Activated CD4-positive, alpha-beta T cell treated with anti-CD3 and anti-CD28 coated beads, Interleukin-2, amount 50 U/mL, for 1 hour (primary cell): ENCODE measurements around the gene TBX4.
"Not testable (repeated sequence)": the region's sequence is repeated elsewhere in the genome, so short reads cannot be mapped to it uniquely, and the experiment has no call there.

Experiments used
- DNase-seq: peaks from one replicate; pipeline ENCODE4 v3.0.0-alpha.2; 2020

Gene TBX4

GRCh38 chr17:61413661-61414126, 38.5 kb upstream of the TBX4 start:
- no peak for DNase-seq

GRCh38 chr17:61414141-61414935, 37.9 kb upstream of the TBX4 start:
- DNase-seq, result no peak

- DNase-seq, result no peak
Observed at GRCh38 chr17:61414936-61415251, 37.3 kb upstream of the TBX4 start.

GRCh38 chr17:61415374-61416210, 36.6 kb upstream of the TBX4 start:
- no peak for DNase-seq

- DNase-seq, result no peak
Observed at GRCh38 chr17:61416211-61416539, 36.0 kb upstream of the TBX4 start.

GRCh38 chr17:61416540-61417363, 35.5 kb upstream of the TBX4 start:
- peak; percentile 57 for DNase-seq

GRCh38 chr17:61418449-61418848, 33.8 kb upstream of the TBX4 start:
- DNase-seq, result no peak

GRCh38 chr17:61419496-61420046, 32.7 kb upstream of the TBX4 start:
- no peak for DNase-seq

GRCh38 chr17:61420052-61420451, 32.2 kb upstream of the TBX4 start:
- DNase-seq, result no peak

- DNase-seq, result no peak
Observed at GRCh38 chr17:61420745-61421398, 31.4 kb upstream of the TBX4 start.

- DNase-seq, result no peak
Observed at GRCh38 chr17:61421460-61421859, 30.8 kb upstream of the TBX4 start.

- DNase-seq, result no peak
Observed at GRCh38 chr17:61422116-61422799, 30.0 kb upstream of the TBX4 start.

- no peak for DNase-seq
Observed at GRCh38 chr17:61422869-61423268, 29.4 kb upstream of the TBX4 start.

- DNase-seq, result no peak
Observed at GRCh38 chr17:61423967-61424649, 28.1 kb upstream of the TBX4 start.

GRCh38 chr17:61425682-61426481, 26.3 kb upstream of the TBX4 start:
- no peak for DNase-seq

- DNase-seq, result no peak
Observed at GRCh38 chr17:61426482-61427304, 25.5 kb upstream of the TBX4 start.

- DNase-seq, result no peak
Observed at GRCh38 chr17:61427567-61427966, 24.7 kb upstream of the TBX4 start.

- no peak for DNase-seq
Observed at GRCh38 chr17:61429274-61429673, 22.9 kb upstream of the TBX4 start.

- not testable (repeated sequence) for DNase-seq
Observed at GRCh38 chr17:61429831-61430230, 22.4 kb upstream of the TBX4 start.
